Common myeloid progenitor, CD34-positive (primary cell): Measurements from ENCODE around the gene RFPL1.
"Not testable (repeated sequence)": the region's sequence is repeated elsewhere in the genome, so short reads cannot be mapped to it uniquely, and the experiment has no call there.

Source experiments
- CTCF ChIA-PET: fragments of 350-600 bp; sonication (Branson Sonifier 250); formaldehyde crosslinking; loops from one replicate; lab custom pipeline; 2021; ENCODE audit warnings: antibody characterized with exemption; lab: Charles Lee
- POLR2A ChIA-PET: fragments of 350-600 bp; sonication (Branson Sonifier 250); formaldehyde crosslinking; loops from one replicate; lab custom pipeline; 2021; ENCODE audit warnings: antibody characterized with exemption; lab: Charles Lee
- DNase-seq, 3 donors: peaks; one replicate each; pipeline versions ENCODE4 v3.0.0 to v3.0.0-alpha.2; 2013
- H3K27ac ChIP-seq, 2 experiments: 1 replicate in 1 of 2; 2 replicates in 1 of 2; pipeline ENCODE4 v1.7.0; 2013; ENCODE audit warnings: inconsistent platforms in 2 of 2, low read length in 2 of 2, mild to moderate bottlenecking in 2 of 2, low read depth in 1 of 2, moderate library complexity in 1 of 2; ENCODE audit not compliant: severe bottlenecking in 2 of 2, insufficient read depth in 1 of 2, poor library complexity in 1 of 2
- H3K27me3 ChIP-seq, 5 experiments: replicated peaks in 2 of 5; 1 replicate in 3 of 5; 2 replicates in 2 of 5; pipeline versions ENCODE4 v1.6.1 to v1.7.0; 2013; ENCODE audit warnings: low read length in 4 of 5, mild to moderate bottlenecking in 2 of 5, moderate library complexity in 2 of 5, inconsistent platforms in 1 of 5; ENCODE audit not compliant: insufficient read depth in 5 of 5, control insufficient read depth in 4 of 5
- H3K36me3 ChIP-seq, 4 experiments: 1 replicate in 2 of 4; 2 replicates in 2 of 4; pipeline versions ENCODE4 v1.6.1 to v1.7.0; 2013; ENCODE audit warnings: low read length in 3 of 4, control low read depth in 1 of 4, mild to moderate bottlenecking in 1 of 4; ENCODE audit not compliant: control insufficient read depth in 4 of 4, insufficient read depth in 4 of 4
- H3K4me1 ChIP-seq, 4 experiments: 1 replicate in 3 of 4; 2 replicates in 1 of 4; pipeline versions ENCODE4 v1.6.1 to v1.7.1; 2013; ENCODE audit warnings: low read length in 3 of 4, mild to moderate bottlenecking in 3 of 4, control low read depth in 1 of 4, inconsistent platforms in 1 of 4, moderate library complexity in 1 of 4; ENCODE audit not compliant: control insufficient read depth in 4 of 4, insufficient read depth in 4 of 4; ENCODE audit errors: control extremely low read depth in 1 of 4
- H3K4me3 ChIP-seq, 7 experiments: 1 replicate in 4 of 7; 2 replicates in 3 of 7; pipeline versions ENCODE4 v1.5.1 to v1.7.0; 2013; ENCODE audit warnings: mild to moderate bottlenecking in 7 of 7, low read length in 6 of 7, moderate library complexity in 6 of 7, inconsistent platforms in 2 of 7, low read depth in 2 of 7, control low read depth in 1 of 7; ENCODE audit not compliant: insufficient read depth in 4 of 7, control insufficient read depth in 1 of 7; ENCODE audit errors: extremely low read depth in 1 of 7
- H3K9me3 ChIP-seq, 5 experiments: 1 replicate in 4 of 5; 2 replicates in 1 of 5; pipeline versions ENCODE4 v1.6.1 to v1.7.1; 2013; ENCODE audit warnings: low read length in 4 of 5, mild to moderate bottlenecking in 2 of 5, inconsistent platforms in 1 of 5, low read depth in 1 of 5, moderate library complexity in 1 of 5; ENCODE audit not compliant: control insufficient read depth in 4 of 5, insufficient read depth in 2 of 5; ENCODE audit errors: control extremely low read depth in 1 of 5
- WGBS: methylation state at CpG from one replicate; pipeline ENCODE4 v1.1.5; 2013; ENCODE audit not compliant: insufficient coverage; 5-methylcytosine and 5-hydroxymethylcytosine counted together

Gene RFPL1

DNA sequence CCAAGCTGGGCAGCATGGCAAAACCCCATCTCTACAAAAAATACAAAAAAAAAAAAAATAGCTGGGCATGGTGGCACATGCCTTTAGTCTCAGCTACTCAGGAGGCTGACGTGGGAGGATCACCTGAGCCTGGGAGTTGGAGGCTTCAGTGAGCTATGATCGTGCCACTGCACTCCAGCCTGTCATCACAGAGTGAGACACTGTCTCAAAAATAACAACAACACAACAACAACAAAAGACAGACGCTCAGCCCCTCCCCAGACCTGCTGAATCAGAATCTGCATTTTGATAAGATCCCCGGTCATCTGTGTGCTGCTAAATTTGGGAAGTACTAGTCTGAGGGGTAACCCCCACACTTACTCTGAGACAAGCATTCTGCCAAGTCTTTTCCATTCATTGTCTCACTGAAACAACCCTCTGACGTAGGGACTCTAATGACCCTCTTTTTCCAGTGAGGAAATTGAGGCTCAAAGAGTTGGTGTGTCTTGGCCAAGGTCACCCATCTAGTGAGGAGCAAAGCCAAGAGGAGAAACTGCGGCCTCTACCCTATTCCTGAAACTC is 49.1 kb downstream of the RFPL1 start:
- Histone ChIP-seq H3K9me3 (no peaks in the 10 kb centered on the region), H3K4me3 (no peak overlapping the region), H3K36me3 (peaks cover 0 to 2% (median 0%) of the 10 kb centered on the region in 4 experiments), H3K27me3 (peaks cover 0 to 4% (median 0%) of the 10 kb centered on the region in 5 experiments), H3K4me1 (peaks cover 0 to 4% (median 0%) of the 10 kb centered on the region in 4 experiments), H3K27ac (no peak overlapping the region)
- DNase-seq = no peak
- ChIA-PET CTCF (no interaction called here), POLR2A (no interaction called here)
- 100% methylated on average over 3 of the region's 6 CpGs for WGBS

DNA sequence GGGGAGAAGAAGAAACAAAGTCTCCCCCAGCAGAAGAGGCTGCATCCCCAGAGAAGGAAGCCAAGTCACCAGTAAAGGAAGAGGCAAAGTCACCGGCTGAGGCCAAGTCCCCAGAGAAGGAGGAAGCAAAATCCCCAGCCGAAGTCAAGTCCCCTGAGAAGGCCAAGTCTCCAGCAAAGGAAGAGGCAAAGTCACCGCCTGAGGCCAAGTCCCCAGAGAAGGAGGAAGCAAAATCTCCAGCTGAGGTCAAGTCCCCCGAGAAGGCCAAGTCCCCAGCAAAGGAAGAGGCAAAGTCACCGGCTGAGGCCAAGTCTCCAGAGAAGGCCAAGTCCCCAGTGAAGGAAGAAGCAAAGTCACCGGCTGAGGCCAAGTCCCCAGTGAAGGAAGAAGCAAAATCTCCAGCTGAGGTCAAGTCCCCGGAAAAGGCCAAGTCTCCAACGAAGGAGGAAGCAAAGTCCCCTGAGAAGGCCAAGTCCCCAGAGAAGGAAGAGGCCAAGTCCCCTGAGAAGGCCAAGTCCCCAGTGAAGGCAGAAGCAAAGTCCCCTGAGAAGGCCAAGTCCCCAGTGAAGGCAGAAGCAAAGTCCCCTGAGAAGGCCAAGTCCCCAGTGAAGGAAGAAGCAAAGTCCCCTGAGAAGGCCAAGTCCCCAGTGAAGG is 50.9 kb downstream of the RFPL1 start:
- H3K9me3 ChIP-seq, H3K27me3 ChIP-seq, H3K36me3 ChIP-seq, H3K4me1 ChIP-seq, DNase-seq, H3K27ac ChIP-seq, H3K4me3 ChIP-seq, CTCF ChIA-PET, POLR2A ChIA-PET: not testable (repeated sequence)
- WGBS = 83% methylated on average over 8 of the region's 8 CpGs

DNA sequence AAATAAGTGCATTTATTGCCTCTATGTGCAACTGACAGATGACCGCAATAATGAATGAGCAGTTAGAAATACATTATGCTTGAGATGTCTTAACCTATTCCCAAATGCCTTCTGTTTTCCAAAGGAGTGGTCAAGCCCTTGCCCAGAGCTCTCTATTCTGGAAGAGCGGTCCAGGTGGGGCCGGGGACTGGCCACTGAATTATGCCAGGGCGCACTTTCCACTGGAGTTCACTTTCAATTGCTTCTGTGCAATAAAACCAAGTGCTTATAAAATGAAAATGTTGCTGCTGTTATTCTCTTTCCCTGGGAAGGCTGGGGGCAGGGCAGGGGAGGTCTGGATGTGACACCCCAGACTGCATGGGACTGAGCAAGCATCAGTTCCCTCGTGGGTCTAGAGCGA is 52.6 kb downstream of the RFPL1 start:
- POLR2A ChIA-PET = no interaction called here
- Histone ChIP-seq H3K27me3 (no peaks in the 10 kb centered on the region), H3K27ac (no peak overlapping the region), H3K4me3 (no peak overlapping the region), H3K9me3 (peaks cover 0 to 8% (median 0%) of the 10 kb centered on the region in 5 experiments), H3K36me3 (peaks cover 0 to 7% (median 0%) of the 10 kb centered on the region in 4 experiments), H3K4me1 (peaks cover 0 to 4% (median 0%) of the 10 kb centered on the region in 4 experiments)
- WGBS = 93% methylated on average over 4 of the region's 6 CpGs
- CTCF ChIA-PET = no interaction called here
- no peak for DNase-seq
